ENCODE measurements around the gene NRG2.

The NRG2 gene

GRCh38 chr5:139985733-139986132, 57.4 kb downstream of the NRG2 start:
- TF ChIP-seq CTCF (IDR thresholded peaks at IDR 0.05; ENCODE audit: control insufficient read depth, extremely low read depth, insufficient read depth): no peak
- no peak overlapping the region for H3K4me3 ChIP-seq (ENCODE audit: low read depth, low read length)
- no peak for DNase-seq (ENCODE audit: low read depth)

- no peak for TF ChIP-seq CTCF (IDR thresholded peaks at IDR 0.05; ENCODE audit: control insufficient read depth, extremely low read depth, insufficient read depth)
- DNase-seq (ENCODE audit: low read depth): no peak
- no peak overlapping the region for H3K4me3 ChIP-seq (ENCODE audit: low read depth, low read length)
Observed at GRCh38 chr5:139985290-139985689, 57.8 kb downstream of the NRG2 start.

GRCh38 chr5:139984816-139985215, 58.3 kb downstream of the NRG2 start:
- no peak for DNase-seq (ENCODE audit: low read depth)
- no peak overlapping the region for H3K4me3 ChIP-seq (ENCODE audit: low read depth, low read length)
- TF ChIP-seq CTCF (IDR thresholded peaks at IDR 0.05; ENCODE audit: control insufficient read depth, extremely low read depth, insufficient read depth): no peak

- H3K4me3 ChIP-seq (ENCODE audit: low read depth, low read length): no peak overlapping the region
- TF ChIP-seq CTCF (IDR thresholded peaks at IDR 0.05; ENCODE audit: control insufficient read depth, extremely low read depth, insufficient read depth): no peak
- no peak for DNase-seq (ENCODE audit: low read depth)
Observed at GRCh38 chr5:139982975-139983240, 60.2 kb downstream of the NRG2 start.

DNA sequence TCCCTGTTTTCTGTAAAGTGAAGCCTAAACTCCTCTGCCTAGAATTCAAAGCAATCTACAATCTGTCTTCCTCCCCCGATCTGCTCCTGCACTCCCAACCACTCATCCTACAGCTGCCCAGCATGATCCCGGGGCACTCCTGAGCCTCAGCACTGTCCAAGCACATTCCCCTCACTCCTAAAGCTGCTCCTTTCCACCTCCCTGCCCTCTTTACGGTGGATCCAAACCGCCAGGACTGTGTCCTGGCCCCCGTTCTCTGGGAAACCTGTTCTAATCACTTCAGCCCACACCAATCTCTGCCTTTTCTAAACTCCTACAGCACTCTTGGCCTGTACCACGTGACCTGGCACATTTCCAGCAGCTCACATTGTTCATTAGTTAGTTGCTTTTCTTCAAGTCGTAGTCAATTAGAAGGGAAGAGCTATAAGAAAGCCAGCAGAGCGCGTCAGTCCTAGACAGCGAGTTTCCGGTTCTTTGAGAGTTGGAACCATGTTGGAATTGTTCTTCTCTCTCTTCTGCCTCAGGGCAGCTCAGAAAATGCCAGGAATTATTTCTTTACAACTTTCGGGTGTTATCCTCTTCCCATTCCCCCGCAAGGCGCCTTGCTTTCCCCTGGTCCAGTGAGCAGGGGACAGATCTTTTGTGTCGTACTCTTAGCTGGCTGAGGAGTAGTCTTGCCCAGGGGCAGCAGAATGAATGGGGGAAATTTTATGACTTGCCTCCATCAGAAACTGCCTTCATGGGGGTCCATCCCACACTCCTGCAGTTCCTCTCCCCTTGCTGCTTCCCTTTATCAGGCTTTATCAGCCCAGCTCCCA, 60.7 kb downstream of the NRG2 start:
- DNase-seq (ENCODE audit: low read depth): no peak
- H3K4me3 ChIP-seq (ENCODE audit: low read depth, low read length): no peak overlapping the region
- no peak for TF ChIP-seq CTCF (IDR thresholded peaks at IDR 0.05; ENCODE audit: control insufficient read depth, extremely low read depth, insufficient read depth)

DNA sequence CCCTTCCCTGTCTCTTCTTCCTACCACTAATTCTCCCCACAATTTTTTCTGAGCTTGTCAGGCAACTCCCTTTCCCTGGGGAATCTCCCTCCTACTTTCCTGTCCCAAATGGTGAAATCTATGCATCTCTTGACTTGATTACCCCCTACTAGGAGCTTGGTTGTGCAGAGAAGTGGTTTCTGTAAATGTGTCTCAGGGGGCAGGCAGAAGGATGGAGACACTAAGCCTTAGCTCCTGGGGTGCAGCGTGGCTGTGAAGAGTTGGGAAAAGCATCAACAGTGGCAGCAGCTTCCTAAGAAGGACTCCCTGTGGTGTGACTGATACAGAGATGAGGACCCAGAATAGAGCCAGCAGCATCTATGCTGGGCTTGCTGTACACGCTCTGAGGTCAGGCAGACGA, 62.3 kb downstream of the NRG2 start:
- no peak for DNase-seq (ENCODE audit: low read depth)
- no peak overlapping the region for H3K4me3 ChIP-seq (ENCODE audit: low read depth, low read length)
- no peak for TF ChIP-seq CTCF (IDR thresholded peaks at IDR 0.05; ENCODE audit: control insufficient read depth, extremely low read depth, insufficient read depth)

- TF ChIP-seq CTCF (IDR thresholded peaks at IDR 0.05; ENCODE audit: control insufficient read depth, extremely low read depth, insufficient read depth): no peak
- no peak overlapping the region for H3K4me3 ChIP-seq (ENCODE audit: low read depth, low read length)
- DNase-seq (ENCODE audit: low read depth): no peak
Observed at GRCh38 chr5:139979943-139980342, 63.2 kb downstream of the NRG2 start.
